SK-N-MC (cell line): ENCODE data around the gene SPATA22.
"Not testable (repeated sequence)": the region's sequence is repeated elsewhere in the genome, so short reads cannot be mapped to it uniquely, and the experiment has no call there.

Experiments used
- EZH2 ChIP-seq: fragments of 200-600 bp; sonication (generic); IDR thresholded peaks from one replicate; pipeline ENCODE4 v1.6.1; 2017; ENCODE audit warnings: antibody characterized with exemption
- FOXP2 ChIP-seq: optimal IDR thresholded peaks from 2 replicates; pipeline ENCODE3; 2011; ENCODE audit warnings: mild to moderate bottlenecking, moderate library complexity; ENCODE audit not compliant: insufficient read depth; ENCODE audit errors: extremely low read length, control extremely low read depth
- POLR2AphosphoS5 ChIP-seq: IDR thresholded peaks from 2 replicates; pipeline ENCODE4 v1.6.1; 2012; ENCODE audit warnings: mild to moderate bottlenecking, low read depth, low read length, borderline replicate concordance

DNA sequence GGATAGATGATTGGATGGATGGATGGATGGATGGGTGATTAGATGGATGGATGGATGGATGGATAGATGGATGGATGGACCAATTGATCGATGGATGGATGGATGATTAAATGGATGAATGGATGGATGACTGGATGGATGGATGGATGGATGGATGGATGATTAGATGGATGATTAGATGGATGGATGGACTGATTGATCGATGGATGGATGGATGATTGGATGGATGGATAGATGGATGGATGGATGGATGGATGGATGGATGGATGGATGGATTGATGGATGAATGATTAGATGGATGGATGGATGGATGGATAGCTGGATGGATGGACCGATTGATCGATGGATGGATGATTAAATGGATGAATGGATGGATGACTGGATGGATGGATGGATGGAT, 47.9 kb upstream of the SPATA22 start:
- not testable (repeated sequence) for TF ChIP-seq FOXP2, POLR2AphosphoS5, EZH2
